Esophagus squamous epithelium (tissue), 5 donors: ENCODE data around the gene NXT1. TPM values are rescaled to one million over a fixed set of nuclear protein-coding genes. Genes with fewer than 3 reads are reported as not detected.

Source experiments
- DNase-seq: peaks from one replicate; lab custom pipeline; 2025; lab: John Stamatoyannopoulos, UW
- H3K27ac ChIP-seq, 4 donors: fragments of 200-600 bp; sonication (generic); one replicate each; pipeline ENCODE4 v1.5.1; 2016 to 2019; ENCODE audit warnings: mild to moderate bottlenecking in 1 of 4
- H3K27me3 ChIP-seq, 4 donors: fragments of 200-600 bp; sonication (generic); 1 replicate in 3 of 4; 2 replicates in 1 of 4; pipeline versions ENCODE4 v1.5.1 to v1.6.0; 2017 to 2021; ENCODE audit warnings: antibody characterized with exemption in 1 of 4
- H3K36me3 ChIP-seq, 3 donors: fragments of 200-600 bp; sonication (generic); one replicate each; pipeline ENCODE4 v1.5.1; 2016 to 2019
- H3K4me1 ChIP-seq, 3 donors: fragments of 200-600 bp; sonication (generic); one replicate each; pipeline ENCODE4 v1.5.1; 2017 to 2019
- H3K4me3 ChIP-seq, 4 donors: fragments of 200-600 bp; sonication (generic); 1 replicate in 3 of 4; 2 replicates in 1 of 4; pipeline ENCODE4 v1.5.1; 2016 to 2019; ENCODE audit warnings: mild to moderate bottlenecking in 2 of 4, moderate library complexity in 1 of 4
- H3K9me3 ChIP-seq, 3 donors: fragments of 200-600 bp; sonication (generic); one replicate each; pipeline ENCODE4 v1.5.1; 2016 to 2019
- CTCF ChIP-seq, 6 experiments: fragments of 450-650 bp in 4 of 6; fragments of 200-600 bp in 2 of 6; sonication (generic) in 2 of 6; IDR thresholded peaks; one replicate each; pipeline ENCODE4 v1.5.1; 2016 to 2019; ENCODE audit warnings: antibody characterized with exemption in 6 of 6, mild to moderate bottlenecking in 4 of 6, moderate library complexity in 4 of 6
- POLR2A ChIP-seq, 4 donors: fragments of 450-650 bp; IDR thresholded peaks; one replicate each; pipeline ENCODE4 v1.6.1; 2017; ENCODE audit warnings: antibody characterized with exemption in 4 of 4, mild to moderate bottlenecking in 4 of 4, moderate library complexity in 3 of 4
- WGBS, 2 donors: methylation state at CpG; one replicate each; pipeline ENCODE4 v1.1.5; 2018; 5-methylcytosine and 5-hydroxymethylcytosine counted together
- intact Hi-C: fragments of 100-400 bp; cut with DNase I; formaldehyde crosslinking; loops from one replicate; pipeline ENCODE4 v1.15.0; 2022
- total RNA-seq, 4 donors: library from RNA; depleted of rRNA; stranded (reverse); fragments of >200 nt; gene quantifications; one replicate each; pipeline ENCODE4 v1.1.0, GENCODE V29; 2016
- donor health status: DM: yes; HTN: yes; CAD: no.

The NXT1 gene
- total RNA-seq, 4 donors from 2014 or later: 21.3 to 43.0 (median 38.0) TPM

DNA sequence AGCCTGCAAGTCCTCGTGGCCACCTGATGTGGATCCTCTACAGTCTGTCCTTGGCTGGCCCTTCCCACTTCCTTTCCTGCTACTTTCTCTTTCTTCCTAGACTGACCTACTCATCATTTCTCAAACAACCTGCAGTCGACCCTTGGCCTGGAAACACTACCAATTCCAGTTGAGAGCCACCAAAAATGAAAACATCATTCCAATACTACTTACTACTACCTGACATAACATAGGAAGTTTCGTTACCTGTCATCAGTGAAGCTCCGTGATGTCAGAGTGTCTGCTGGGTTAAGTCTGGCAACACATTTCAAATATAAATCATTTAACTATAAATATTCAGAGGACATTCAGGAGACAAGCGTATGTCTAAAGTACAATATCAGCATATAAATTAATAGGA, 25.2 kb downstream of the NXT1 start:
- H3K27ac ChIP-seq: no peak overlapping the region
- intact Hi-C loops: no loop called here
- H3K4me1 ChIP-seq: no peaks in the 10 kb centered on the region
- no peak for TF ChIP-seq CTCF (IDR thresholded peaks at IDR 0.05)
- TF ChIP-seq POLR2A (IDR thresholded peaks at IDR 0.05): no peak
- peaks cover 10 to 100% (median 21%) of the 10 kb centered on the region in 3 donors for H3K36me3 ChIP-seq
- no peak for DNase-seq
- no peaks in the 10 kb centered on the region for H3K9me3 ChIP-seq
- H3K4me3 ChIP-seq: no peak overlapping the region
- 84 to 93% methylated on average over 5 of the region's 5 CpGs for WGBS, 2 donors
- H3K27me3 ChIP-seq: no peaks in the 10 kb centered on the region

DNA sequence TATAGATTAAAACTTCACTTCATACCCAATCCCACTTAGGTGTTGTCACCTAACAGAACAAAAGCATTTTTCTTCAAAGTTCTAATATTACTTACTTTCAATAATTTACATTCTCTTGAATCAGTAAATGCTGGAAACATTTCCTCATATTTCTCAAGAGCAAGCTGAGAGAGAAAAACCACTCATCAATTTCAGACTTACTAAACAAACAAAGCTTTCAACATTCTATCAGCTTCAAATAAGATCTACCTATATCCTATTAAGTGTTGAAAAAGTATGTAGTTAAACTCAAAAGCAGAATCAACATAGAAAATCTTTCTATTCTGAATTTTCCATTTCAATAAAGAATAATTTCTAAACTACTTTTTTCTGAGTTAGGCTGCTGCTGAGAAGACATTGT, 29.2 kb downstream of the NXT1 start:
- no peak for TF ChIP-seq POLR2A (IDR thresholded peaks at IDR 0.05)
- TF ChIP-seq CTCF (IDR thresholded peaks at IDR 0.05): no peak
- no peak overlapping the region for H3K4me3 ChIP-seq
- no peaks in the 10 kb centered on the region for H3K4me1 ChIP-seq
- no peak for DNase-seq
- intact Hi-C loops: no loop called here
- H3K27me3 ChIP-seq: no peaks in the 10 kb centered on the region
- H3K9me3 ChIP-seq: no peaks in the 10 kb centered on the region
- H3K36me3 ChIP-seq: peaks cover 0 to 96% (median 6%) of the 10 kb centered on the region in 3 donors
- no peak overlapping the region for H3K27ac ChIP-seq

DNA sequence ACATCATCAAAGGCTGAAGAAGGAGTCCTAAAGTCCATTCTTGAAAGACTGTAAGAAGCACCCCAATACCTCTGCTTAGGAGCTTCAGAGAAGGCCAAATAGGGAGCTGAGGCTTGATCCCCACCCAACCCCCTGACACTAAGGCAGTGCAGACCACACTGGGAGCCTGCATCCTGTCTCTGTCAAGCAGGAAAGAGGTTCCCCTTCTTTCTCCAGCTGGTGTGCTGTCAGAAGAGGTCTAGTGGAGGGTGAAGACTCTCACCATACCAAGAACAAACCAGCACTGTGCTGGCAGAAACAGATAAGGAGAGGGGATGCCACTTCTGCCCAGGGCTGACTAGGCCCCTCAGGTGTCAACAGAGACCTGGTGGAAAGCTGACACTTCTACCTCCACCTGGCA, 31.3 kb downstream of the NXT1 start:
- H3K9me3 ChIP-seq: no peaks in the 10 kb centered on the region
- DNase-seq: no peak
- no peak overlapping the region for H3K4me3 ChIP-seq
- no peak overlapping the region for H3K27ac ChIP-seq
- no peaks in the 10 kb centered on the region for H3K4me1 ChIP-seq
- TF ChIP-seq CTCF (IDR thresholded peaks at IDR 0.05) (no peak), POLR2A (IDR thresholded peaks at IDR 0.05) (no peak)
- peaks cover 0 to 84% (median 6%) of the 10 kb centered on the region in 3 donors for H3K36me3 ChIP-seq
- no peaks in the 10 kb centered on the region for H3K27me3 ChIP-seq
- intact Hi-C loops: no loop called here

DNA sequence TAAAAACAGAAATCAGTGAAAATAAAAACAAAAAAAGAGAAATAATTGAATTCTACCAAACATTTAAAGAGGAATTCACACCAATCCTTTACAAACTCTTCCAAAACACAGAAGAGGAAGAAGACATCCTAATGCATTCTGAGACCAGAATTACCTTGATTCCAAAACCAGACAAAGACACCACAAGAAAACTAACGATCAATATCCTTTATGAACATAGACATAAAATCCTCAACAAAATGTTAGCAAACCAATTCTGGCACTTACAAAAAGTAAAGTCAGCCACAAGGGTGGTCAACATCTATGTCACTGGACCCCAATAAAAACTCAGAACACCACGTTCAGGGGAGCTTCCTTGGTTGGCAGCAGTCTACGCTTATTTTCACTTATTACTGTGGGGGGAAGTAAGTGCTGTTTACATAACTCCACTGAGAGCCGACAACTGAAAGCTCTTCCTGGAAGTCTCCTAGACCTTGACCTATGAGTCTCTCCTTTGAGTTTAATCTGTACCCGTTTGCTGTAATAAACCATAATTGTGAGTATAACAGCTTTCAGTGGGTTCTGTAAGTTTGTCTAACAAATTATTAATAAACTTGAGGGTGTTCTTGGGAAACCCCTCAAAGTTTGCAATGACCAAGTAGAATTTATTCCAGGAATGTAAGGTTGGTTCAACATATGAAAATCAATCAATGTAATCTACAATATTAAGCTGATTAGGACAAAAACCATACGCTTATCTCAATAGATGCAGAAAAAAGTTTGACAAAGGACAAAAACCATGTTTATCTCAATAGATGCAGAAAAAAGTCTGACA, 35.9 kb downstream of the NXT1 start:
- Histone ChIP-seq H3K27ac (no peak overlapping the region), H3K36me3 (peaks cover 0 to 83% (median 7%) of the 10 kb centered on the region in 3 donors), H3K4me1 (no peaks in the 10 kb centered on the region), H3K27me3 (no peaks in the 10 kb centered on the region), H3K4me3 (no peak overlapping the region), H3K9me3 (no peaks in the 10 kb centered on the region)
- TF ChIP-seq CTCF (IDR thresholded peaks at IDR 0.05) (no peak), POLR2A (IDR thresholded peaks at IDR 0.05) (no peak)
- intact Hi-C loops: no loop called here
- 67 to 85% methylated on average over 6 of the region's 6 CpGs for WGBS, 2 donors
- DNase-seq: no peak

DNA sequence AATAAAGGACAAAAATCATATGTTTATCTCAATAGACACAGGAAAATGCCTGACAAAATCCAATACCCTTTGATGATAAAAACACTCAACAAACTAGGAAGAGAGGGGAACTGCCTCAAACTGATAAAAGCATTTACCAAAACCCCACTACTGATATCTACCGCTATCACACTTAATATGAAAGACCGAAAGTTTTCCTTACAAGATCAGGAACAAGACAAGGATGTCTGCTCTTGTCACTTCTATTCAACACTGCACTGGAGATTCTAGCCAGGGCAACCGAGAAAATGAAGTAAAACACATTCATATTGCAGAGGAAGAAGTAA, 36.5 kb downstream of the NXT1 start:
- H3K9me3 ChIP-seq: no peaks in the 10 kb centered on the region
- no peak for DNase-seq
- no peaks in the 10 kb centered on the region for H3K27me3 ChIP-seq
- intact Hi-C loops: no loop called here
- H3K4me3 ChIP-seq: no peak overlapping the region
- peaks cover 4 to 83% (median 7%) of the 10 kb centered on the region in 3 donors for H3K36me3 ChIP-seq
- WGBS, 2 donors: 88 to 100% methylated on average over 3 of the region's 3 CpGs
- no peak overlapping the region for H3K27ac ChIP-seq
- H3K4me1 ChIP-seq: no peaks in the 10 kb centered on the region
- TF ChIP-seq POLR2A (IDR thresholded peaks at IDR 0.05): no peak
- TF ChIP-seq CTCF (IDR thresholded peaks at IDR 0.05): no peak
